Stimulated activated naive CD4-positive, alpha-beta T cell treated with Interleukin-2 at 50 U/mL for 16 hours (primary cell): ENCODE results near the gene ATXN7L1.

Experiments used
- DNase-seq: peaks from one replicate; lab custom pipeline; 2025; lab: John Stamatoyannopoulos, UW

ATXN7L1 gene

DNA sequence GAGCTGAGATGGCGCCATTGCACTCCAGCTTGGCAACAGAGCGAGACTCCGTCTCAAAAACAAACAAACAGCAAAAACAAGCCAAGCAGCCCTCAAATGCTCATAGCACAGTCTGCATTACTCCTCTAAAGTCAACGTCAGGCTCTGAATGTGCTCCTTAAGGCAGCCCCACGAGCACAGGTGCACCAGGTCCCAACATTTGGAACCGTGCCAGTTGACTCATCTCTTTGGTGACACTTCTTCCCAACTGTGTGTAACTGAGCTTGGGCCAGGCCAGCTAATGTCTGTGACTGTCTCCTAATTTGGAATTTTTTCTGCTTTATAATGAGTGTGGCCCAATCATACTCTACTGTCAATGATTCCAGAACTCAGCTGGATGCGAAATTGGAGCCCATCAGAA is 228.8 kb downstream of the ATXN7L1 start:
- DNase-seq, result no peak

DNA sequence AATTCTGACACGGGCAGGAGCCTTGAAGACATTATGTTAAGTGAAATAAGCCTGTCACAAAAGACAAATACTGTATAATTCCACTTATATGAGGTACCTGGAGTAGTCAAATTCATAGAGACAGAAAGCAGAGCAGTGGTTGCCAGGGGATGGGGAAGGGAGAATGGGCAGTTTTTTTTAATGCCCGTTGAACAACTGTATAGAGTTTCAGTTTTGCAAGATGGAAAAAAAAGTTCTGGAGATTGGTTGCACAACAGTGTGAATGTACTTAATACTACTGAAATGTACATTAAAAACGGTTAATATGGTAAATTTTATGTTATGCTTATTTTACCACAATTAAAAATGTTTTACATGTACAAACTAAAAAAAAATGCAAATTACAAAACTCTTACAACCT is 231.5 kb downstream of the ATXN7L1 start:
- DNase-seq, result no peak

DNA sequence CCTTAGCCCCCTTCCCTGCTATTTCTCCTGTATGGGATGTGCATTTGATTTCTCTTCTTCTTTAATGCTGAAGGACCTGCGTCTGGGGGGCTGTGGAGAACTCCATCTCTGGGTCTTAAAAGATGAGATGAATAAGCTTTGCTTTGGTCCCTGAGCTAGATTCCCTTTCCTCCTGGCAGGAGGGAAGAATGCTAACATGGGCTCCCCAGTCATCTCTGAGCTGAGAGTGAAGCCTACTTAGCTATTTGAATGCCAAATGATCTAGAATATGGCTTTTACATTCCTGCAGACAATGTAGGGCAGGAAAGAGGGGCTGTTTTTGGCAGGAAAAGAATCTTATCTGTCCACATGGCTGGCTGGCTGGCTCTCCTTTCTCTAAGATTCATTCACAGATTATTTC is 232.5 kb downstream of the ATXN7L1 start:
- no peak for DNase-seq

DNA sequence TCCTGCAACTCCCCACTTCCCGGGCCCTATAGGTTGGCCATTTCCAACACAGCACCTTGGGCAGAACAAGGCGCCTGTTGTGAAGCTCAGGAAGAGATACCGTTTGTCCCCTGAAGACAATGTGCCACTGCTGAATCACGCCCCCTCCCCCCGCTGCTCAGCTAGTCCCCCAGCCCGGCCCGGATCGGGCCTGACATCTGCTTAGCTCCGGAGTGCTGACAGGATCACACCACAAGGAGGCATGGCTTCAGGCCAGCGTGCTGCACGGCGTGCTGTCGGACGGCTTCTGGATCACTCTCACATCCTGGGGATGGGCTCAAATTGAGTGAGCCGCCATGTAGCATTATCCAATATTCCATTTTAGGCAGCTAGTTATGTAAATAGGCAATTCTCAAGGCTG is 233.0 kb downstream of the ATXN7L1 start:
- DNase-seq, result no peak

DNA sequence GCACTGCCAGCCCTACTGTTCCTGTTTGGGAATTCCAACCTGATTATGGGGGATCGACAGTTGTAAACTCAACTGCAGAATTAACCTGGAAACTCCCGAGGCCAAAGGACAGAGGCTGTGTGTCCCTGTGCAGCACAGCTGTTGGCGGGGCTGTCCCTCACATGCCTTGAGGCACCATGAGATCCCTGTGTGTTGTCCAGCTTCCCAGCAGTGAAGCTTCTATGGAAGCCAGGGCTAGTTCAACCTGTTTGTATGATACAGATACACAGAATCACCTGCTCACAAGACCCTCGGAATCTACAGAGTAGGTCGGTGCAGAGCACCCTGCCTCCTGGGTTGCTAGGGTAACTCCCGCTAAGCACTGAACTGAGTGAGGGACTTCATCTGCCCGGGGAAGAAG is 234.1 kb downstream of the ATXN7L1 start:
- DNase-seq, result no peak

DNA sequence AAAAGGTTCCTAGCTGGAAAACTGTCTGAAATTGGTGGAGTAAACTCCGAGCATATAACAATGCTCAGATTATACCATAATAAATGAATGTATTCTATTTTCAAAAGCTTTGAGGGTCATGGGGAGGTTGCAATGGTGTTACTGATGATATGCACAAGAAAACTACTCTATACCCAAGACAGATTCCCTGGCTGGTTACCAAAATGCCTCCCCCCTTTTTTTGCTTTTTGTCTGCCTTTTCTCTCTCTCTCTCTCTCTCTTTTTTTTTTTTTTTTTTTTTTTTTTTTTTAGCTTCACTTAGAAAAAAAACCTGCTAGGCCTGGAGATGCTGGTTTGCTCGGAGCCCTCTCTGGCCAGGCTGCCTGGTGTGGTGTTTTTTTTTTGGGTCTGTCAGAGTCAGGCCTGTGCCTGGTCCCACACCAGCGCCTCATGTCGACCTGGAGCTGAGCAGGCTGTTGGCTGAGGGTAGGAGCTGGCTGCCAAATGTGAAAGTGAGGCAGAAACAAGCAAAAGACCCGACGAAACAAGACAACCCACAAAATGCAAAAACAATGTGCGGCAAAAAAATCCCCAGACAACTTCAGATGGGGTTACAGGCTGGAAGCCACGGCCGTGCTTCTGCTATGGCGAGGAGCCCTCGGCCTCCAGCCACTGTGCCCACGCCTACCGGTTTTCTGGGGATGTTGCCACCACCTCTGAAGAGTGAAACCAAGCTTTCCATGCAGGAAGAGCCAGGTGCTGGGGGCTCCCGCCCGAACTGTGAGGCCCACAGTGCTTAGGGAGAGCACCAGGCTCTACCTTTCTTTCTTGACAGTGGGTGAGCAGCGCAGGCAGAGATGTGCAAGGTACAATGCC is 235.2 kb downstream of the ATXN7L1 start:
- DNase-seq, result no peak

DNA sequence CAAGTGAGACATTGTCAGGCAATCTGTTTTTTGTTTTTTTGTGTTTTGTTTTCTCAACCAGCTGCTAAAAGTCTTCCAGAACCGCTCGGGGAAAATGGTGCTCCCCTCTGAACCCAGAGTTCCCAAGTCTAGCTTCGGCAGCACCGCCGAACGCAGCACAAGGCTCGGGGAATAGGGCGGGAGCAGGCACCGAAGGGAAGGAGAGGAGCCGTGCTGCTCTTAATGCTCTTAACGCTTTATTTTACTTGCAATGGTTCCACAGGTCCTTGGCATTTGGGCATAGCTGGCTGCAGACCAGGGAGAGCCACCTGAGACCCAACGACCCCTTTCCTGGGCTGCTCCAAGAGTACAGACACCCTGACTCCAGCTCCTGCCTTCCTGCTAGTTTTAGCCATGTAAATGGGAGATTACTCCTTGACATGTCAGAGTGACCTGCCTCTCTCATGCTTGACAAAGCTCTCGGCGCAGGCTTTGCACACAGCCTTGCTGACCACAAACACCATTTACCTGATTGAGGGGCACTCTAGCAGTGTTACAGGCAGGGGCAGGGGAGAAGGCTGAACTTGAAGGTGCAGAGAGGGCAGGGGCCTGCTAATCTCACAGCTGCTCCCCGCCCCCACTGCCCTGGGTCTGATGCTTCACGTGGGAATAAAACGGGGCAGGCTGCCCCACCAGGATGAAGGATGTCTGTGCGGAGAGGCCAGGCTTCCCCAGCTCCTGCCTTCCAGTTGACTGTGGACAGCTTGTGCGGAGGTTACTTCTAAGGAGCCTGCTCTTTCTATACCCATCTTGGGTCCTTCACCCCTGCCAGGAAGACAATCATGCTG is 236.5 kb downstream of the ATXN7L1 start:
- no peak for DNase-seq

DNA sequence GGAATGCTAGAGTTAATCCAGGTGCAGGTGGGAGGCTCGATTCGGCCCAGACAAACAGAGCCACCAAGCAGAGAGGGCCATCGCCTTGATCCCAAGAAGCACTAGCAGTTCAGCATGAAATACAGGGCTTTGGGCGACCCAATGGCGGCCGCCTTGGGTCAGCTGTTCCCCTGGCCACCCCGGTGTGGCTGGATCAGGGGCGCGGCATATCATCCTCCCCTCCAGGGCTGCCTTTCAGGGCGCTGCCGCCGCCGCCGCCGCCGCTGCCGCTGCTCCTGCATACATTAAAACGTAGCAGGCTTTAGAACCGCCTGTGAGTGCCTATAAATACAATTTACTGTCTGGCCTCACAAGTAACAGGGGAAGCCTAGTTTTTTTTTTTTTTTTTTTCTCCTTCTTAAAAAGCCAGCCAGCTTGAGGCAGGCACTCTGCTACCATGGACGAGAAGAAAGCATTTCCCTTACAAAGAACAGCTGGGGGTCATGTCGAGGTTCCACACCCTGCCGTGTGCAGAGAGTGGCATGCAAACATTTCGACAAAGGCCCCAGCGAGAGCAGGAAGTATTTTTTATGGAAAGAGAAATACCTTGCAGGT is 237.4 kb downstream of the ATXN7L1 start:
- DNase-seq, result no peak

DNA sequence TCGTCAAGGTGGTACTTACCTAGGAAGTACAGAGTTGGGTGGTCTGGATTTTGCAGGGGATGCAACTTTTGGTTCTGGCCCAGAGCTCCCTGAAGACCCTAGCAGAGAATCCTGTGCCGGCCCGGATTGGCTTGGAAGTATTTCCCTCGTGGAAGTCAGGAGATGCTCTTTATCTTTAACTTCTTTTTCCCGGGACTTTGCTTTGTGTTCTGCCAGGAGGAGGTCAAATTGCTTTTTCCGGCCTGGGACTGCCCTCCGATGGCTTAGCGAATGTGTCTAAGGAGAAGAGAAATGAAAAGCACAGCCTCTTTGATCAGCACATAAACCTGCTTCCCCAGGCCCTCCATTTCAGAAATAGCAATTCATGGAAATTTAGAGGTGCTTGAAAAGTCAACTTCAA is 238.1 kb downstream of the ATXN7L1 start:
- DNase-seq, result no peak

DNA sequence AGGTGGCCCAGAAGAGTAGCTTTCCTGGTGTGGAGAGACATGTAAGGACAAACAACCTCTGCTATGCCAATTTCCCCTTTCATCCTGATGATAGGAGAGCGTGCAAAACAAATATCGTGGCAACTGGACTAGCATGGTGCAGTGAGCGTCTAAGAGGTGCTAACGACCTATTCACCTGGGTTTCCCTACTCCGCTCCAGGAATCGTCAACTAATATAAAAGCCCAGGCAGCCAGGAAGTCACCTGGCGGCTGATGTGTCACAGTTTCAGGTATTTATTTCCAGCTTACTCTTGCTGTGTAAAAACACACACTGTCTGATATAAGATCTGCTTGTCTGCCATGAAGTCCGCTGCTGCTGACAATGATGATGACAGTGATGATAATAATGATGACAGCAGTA is 238.6 kb downstream of the ATXN7L1 start:
- no peak for DNase-seq

DNA sequence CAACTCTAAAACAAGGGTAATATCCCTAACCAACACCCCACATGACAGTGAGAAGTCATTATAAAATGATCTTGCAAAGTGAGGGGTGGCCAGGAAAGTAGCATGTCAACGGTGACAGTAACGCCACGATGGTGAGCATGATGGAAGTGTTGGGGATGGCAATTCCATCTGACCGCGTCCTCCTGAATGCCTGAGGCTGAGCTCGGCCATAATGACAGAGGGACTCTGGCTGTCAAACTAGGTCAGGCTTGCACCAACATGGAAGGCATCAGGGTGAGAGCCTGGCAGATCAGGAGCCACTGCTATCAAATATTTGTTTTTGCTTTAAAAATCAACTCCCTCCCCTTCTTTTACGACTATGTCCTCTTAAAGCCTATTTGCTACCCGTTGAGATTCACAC is 239.4 kb downstream of the ATXN7L1 start:
- no peak for DNase-seq

DNA sequence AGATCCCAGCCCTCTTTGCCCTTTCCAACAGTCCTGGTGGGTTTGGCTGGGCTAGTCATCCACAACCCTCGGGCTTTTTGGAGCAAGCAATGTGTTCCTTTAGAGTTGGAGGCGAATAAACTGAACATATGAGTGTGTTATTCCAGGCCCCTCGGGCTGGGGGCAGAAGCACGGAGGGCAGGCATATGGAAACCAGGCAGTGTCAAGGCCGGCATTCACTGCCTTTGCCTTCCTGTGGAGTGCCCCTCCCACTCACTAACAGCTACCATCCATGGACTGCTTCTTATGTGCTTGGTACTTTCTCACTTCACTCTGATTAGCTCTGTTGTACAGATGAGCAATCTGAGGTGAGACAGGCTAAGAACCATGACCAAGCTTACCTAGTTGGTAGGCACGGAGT is 241.2 kb downstream of the ATXN7L1 start:
- DNase-seq, result no peak

DNA sequence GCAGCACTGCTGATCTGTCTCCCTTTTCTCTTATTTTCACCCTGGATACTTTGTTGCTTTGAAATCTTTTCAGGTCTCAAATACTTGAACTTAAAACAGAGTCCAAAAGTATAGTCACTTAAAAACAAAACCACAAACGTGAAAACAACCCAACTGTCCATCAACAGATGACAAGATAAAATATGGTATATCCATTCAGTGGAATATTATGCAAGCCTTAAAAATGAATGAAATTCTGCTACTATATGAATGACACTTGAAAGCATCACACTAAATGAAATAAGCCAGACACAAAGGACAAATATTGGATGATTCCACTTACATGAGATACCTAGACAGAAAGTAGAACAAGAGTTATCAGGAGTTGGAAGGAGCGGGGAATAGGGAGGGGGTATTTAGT is 250.4 kb downstream of the ATXN7L1 start:
- no peak for DNase-seq

DNA sequence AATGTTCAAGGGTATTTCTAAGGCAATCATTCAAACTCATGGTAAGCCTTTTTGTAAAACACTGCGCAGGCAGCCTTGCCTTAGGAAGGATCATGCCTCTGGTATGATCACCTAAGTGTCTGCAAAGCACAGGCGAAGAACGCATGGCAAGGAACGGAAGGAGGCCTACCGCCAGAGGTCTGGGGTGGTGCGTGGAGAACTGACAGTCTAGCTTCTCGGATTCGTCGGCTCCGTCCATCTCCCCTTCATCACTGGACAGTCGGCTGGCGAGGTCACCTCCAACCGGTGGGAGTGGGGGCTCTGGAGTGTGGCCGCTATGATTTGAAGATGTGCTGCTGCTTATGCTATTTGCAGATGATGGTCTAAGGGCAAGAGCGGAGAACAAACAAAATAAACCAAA is 252.5 kb downstream of the ATXN7L1 start:
- DNase-seq, result no peak

DNA sequence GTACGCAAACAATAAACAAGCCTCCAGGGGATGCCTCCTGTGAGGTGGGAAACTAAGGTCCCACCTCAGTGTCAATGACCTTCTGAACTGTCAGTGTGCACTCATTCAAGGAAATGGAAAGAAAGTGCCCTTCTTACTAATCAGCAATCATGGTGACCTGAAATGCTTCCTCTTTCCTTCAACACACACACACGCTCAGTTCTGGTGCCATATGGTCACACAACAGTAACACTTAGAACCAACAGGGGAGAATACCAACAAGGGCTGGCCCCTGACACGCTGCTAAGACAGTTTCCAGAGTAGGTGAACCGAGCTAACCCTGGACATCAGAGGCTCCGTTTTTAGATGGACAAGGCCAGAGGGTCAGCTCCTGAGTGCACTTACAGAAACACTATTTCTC is 253.0 kb downstream of the ATXN7L1 start:
- no peak for DNase-seq

DNA sequence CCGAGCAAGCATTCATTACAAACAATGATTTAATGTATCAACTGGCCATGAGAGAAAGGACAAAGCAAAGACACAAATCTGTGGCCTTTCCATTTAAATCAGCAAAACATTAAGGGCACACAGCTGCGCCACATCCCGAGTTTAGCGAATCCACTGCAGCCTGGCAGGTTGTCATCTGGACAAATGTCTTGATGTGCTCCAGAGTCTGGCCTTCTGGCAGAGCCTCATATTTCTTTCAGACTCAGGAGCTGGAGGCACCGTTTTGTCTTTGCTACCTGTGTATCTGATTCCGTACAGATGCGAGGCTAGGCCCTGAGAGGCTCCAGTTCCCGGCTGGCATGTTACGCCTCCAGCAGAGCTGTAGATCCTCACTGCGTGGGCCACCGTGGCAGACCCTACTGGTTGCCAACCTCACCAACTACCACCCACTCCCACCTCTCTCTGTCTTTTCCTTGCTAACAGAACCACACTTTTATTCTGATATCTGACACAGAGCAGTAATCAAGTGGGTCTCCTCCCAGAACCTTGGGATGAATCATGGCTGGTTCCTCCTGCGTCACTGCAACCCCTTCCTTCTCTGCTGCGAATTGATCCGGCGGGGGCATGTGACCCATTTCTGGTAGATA is 254.2 kb downstream of the ATXN7L1 start:
- DNase-seq, result no peak

DNA sequence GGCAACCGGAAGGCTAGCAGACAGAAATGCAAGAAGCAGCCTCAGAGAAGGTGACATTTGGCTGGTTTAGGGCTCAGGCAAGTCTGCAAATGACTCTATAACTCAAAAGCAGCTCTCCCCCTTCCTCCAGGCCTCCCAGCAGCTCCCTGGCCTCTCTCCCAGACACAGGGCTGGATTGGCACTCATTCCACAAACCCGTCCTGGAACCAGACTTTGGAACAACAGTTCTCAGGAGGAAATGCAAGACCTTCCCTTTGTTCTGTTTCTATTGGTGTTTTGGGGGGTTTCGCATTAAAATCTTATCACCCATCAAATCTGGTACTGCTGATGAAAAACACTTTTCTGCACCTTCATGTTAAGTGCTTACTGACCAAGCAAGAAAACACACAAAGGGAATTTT is 254.8 kb downstream of the ATXN7L1 start:
- no peak for DNase-seq

DNA sequence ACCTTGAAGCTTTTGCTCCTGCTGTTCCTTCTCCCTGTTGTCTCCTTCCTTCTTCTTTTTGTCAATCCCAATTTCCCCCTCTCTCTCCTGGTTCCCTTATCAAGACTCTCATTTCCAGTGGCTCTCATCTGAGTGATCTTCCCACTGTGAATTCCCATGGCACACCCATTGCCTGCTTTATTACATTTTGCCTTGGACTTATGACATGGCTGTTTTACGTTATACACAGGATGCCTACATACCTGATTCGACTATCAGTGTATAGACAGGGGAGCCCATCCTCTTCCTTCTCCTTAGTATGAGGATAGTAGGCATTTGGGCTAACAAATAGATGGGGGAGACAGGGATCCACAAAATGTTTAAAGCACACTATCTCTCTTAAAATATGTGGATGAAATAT is 255.2 kb downstream of the ATXN7L1 start:
- DNase-seq, result no peak

DNA sequence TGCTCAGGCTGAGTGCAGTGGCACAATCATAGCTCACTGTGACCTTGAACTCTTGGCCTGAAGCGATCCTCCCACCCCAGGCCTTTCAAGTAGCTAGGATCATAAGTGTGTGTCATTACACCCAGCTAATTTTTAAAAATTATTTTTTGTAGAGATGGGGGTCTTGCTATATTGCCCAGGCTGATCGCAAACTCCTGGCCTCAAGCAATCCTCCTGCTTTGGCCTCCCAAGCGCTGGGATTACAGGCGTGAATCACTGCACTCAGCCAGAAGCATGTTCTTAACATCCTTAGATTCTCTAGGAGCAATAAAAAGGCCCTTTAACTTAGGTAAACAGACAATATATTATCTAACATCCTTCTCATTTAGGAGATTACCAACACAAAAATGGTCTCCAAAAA is 256.8 kb downstream of the ATXN7L1 start:
- no peak for DNase-seq

DNA sequence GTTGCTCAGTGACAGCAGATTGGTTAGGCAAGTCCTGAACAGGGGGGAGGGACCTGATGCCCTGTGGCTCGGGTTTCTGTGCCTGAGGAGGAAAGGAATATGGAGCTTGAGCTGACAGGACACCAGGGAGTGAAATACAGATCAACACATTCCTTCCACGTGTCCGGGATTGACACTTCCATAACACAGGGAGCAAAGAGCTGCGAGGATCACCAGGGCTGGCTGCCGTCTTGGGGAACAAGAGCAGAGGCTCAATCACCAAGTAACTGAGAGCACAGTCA is 258.4 kb downstream of the ATXN7L1 start:
- no peak for DNase-seq

DNA sequence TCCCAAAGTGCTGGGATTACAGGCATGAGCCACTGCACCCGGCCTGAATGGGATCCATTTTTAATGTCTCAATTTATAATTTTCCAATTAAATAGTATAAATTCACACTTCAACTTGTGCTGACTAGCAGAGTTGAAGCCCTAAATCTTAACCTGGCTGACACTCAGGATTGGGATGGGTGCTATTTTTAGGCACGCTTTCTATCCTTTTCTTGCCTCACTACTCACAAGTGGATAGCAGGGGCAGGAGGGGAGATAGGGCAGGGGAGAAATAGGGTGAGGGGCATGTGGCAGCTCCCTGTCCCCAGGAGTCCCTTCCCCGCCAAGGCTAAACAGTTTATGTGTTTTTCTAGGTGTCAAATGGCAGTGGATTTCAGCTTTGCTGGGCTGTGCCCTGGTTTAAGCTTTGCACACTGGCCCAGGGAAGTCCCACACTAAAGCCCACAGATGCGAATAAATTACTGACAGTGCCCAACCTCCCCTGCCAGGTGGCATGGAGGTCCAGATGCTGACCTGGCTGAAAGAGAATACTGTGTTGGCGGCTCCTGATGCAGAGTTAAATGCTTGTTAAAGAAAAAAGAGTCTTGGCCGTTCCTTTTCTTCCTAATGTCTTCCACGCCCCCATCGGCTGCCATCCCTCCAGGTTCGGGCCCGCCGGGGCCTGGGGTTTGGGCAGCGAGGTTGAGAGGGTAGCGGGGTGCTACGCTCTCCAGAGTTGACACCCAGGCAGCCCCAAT is 259.0 kb downstream of the ATXN7L1 start:
- DNase-seq, result no peak

DNA sequence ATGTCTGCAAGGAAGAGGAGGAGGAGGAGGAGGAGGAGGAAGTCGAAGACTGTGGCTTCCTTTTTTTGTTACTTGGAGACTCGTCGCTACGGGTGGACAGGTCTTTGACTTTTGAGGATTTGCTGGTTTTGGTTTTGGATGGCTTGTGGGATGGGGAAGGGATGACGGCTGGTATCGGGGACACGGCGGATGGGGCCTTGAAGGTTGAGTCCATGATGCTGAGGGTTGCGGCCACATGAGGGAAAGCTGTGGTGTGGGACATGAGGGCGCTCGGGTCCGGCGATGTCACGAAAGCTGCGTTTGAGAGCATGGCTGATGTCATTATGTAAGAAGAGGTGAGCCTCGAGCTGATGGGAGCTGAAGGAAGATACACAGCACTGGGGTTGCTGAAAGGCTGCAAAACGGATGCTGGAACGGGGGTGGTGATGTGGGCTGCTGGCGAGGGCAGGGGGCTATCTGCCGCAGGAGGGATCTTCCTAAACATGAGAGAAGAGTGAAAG is 262.0 kb downstream of the ATXN7L1 start:
- DNase-seq, result no peak
